Measurements from ENCODE around the gene RNF19B.

- TF ChIP-seq EZH2 (optimal IDR thresholded peaks at IDR 0.05; ENCODE audit: low read depth, low read length) (no peak), CTCF (IDR thresholded peaks at IDR 0.05; ENCODE audit: low read length) (no peak), EZH2phosphoT487 (IDR thresholded peaks at IDR 0.05; ENCODE audit: low read length) (no peak)
Observed at GRCh38 chr1:32937061-32937460, 27.5 kb downstream of the RNF19B start.

All from MM.1S (cell line).